ENCODE data around the gene UBXN6.

The UBXN6 gene

GRCh38 chr19:4429771-4430171, 27.8 kb downstream of the UBXN6 start:
- DNase-seq (ENCODE audit: insufficient read length, low spot score) (no peak), FAIRE-seq (no peak)

GRCh38 chr19:4429256-4429655, 28.3 kb downstream of the UBXN6 start:
- DNase-seq (ENCODE audit: insufficient read length, low spot score) (no peak), FAIRE-seq (no peak)
- TF ChIP-seq, protein P1, sequence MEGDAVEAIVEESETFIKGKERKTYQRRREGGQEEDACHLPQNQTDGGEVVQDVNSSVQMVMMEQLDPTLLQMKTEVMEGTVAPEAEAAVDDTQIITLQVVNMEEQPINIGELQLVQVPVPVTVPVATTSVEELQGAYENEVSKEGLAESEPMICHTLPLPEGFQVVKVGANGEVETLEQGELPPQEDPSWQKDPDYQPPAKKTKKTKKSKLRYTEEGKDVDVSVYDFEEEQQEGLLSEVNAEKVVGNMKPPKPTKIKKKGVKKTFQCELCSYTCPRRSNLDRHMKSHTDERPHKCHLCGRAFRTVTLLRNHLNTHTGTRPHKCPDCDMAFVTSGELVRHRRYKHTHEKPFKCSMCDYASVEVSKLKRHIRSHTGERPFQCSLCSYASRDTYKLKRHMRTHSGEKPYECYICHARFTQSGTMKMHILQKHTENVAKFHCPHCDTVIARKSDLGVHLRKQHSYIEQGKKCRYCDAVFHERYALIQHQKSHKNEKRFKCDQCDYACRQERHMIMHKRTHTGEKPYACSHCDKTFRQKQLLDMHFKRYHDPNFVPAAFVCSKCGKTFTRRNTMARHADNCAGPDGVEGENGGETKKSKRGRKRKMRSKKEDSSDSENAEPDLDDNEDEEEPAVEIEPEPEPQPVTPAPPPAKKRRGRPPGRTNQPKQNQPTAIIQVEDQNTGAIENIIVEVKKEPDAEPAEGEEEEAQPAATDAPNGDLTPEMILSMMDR (IDR thresholded peaks at IDR 0.05; ENCODE audit: insufficient read depth, missing control alignments) = no peak

More at GRCh38 chr19:4429771-4430171, 27.8 kb downstream of the UBXN6 start:
- TF ChIP-seq, protein P1 (IDR thresholded peaks at IDR 0.05; ENCODE audit: insufficient read depth, missing control alignments) = no peak

- FAIRE-seq = no peak
- TF ChIP-seq, protein P1 (IDR thresholded peaks at IDR 0.05; ENCODE audit: insufficient read depth, missing control alignments) = no peak
- DNase-seq (ENCODE audit: insufficient read length, low spot score) = no peak
Observed at GRCh38 chr19:4428326-4428975, 29.1 kb downstream of the UBXN6 start.

- no peak for FAIRE-seq
- TF ChIP-seq, protein P1 (IDR thresholded peaks at IDR 0.05; ENCODE audit: insufficient read depth, missing control alignments) = no peak
- no peak for DNase-seq (ENCODE audit: insufficient read length, low spot score)
Observed at GRCh38 chr19:4425537-4425936, 32.1 kb downstream of the UBXN6 start.

DNA sequence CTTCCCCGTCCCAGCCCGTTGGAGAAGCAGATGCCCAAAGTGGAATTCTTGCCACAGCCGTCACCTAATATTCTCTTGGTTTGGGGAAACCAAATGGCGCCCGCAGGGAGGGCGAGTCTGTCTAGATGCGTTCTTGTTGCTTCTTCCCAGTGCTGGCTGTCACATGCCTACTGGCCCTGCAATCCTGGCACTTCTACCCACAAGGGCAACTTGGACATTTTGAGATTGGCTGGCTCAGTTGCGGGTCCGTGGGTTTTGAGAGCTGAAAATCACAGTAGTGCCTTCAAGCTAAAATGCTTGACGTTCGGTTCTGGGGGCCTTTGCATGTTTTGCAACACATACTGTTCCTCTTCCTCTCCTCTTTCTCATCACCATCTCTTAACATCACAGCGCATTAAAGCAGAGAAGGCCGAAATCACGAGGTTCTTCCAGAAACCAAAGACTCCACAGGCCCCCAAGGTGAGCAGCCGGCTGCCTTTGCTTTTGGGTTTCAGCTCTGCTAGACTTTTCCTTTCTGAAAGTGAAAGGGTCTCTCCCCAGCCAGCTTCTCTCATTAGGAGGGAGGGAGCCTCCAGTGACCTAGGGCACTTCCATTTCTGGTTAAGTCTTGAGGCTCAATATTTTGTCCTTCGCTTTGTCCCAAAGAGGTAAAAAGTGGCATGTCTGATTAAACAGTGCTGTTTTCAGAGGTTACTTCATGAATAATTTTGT, 34.0 kb downstream of the UBXN6 start:
- no peak for DNase-seq (ENCODE audit: insufficient read length, low spot score)
- FAIRE-seq = no peak
- TF ChIP-seq, protein P1 (IDR thresholded peaks at IDR 0.05; ENCODE audit: insufficient read depth, missing control alignments) = no peak

- DNase-seq (ENCODE audit: insufficient read length, low spot score) = no peak
- TF ChIP-seq, protein P1 (IDR thresholded peaks at IDR 0.05; ENCODE audit: insufficient read depth, missing control alignments) = no peak
- no peak for FAIRE-seq
Observed at GRCh38 chr19:4416268-4416667, 41.3 kb downstream of the UBXN6 start.

DNA sequence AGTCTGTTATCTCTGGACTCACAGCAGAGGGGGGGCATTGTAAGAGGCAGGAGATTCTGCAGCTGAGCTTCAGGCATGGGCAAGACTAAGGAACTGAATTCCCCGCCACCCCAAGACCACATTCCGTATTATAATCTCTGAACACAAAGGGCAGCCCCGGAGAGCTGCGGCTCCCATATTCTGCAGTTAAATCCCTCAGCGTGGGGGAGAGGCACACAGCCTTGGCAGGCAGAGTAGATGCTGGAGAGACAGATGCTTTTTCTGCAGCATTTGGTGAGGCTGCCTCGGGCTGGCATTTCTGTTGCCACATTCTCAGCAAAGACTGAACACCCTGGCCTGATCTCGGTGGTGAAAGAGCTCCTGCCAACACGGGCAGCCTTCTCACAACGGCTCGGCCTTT, 42.2 kb downstream of the UBXN6 start:
- FAIRE-seq (no peak), DNase-seq (ENCODE audit: insufficient read length, low spot score) (no peak)
- TF ChIP-seq, protein P1 (IDR thresholded peaks at IDR 0.05; ENCODE audit: insufficient read depth, missing control alignments) = no peak

Measured in D721Med (cell line).